ENCODE measurements around the gene PAM. TPM values are rescaled to one million over a fixed set of nuclear protein-coding genes. Genes with fewer than 3 reads are reported as not detected.

The PAM gene
- total and polyA plus RNA-seq, 2 of the 13 experiments (the other 11 are each of a cell fraction or from before 2014, with no cell fraction given) = 20.2 to 79.1 TPM

- DNase-seq (ENCODE audit: low spot score) (no peak), FAIRE-seq (no peak), ATAC-seq (no peak)
- WGBS (ENCODE audit: low lambda C conversion rate) = 62% methylated on average over 1 of the region's 1 CpG
- Histone ChIP-seq H3K27ac (ENCODE audit: extremely low read length, insufficient read depth, low read length) (no peak overlapping the region), H3K4me2 (ENCODE audit: low read depth, low read length) (no peak overlapping the region), H3K9ac (ENCODE audit: insufficient read depth, low read depth, low read length) (no peak overlapping the region), H3K27me3 (ENCODE audit: control insufficient read depth in 1 of 2, insufficient read depth in 2 of 2, low read length in 2 of 2) (no peaks in the 10 kb centered on the region), H3K9me3 (ENCODE audit: low read length) (no peaks in the 10 kb centered on the region), H3K79me2 (ENCODE audit: insufficient read depth, low read length) (no peaks in the 10 kb centered on the region), H2AFZ (ENCODE audit: low read length) (no peak overlapping the region), H3K4me1 (ENCODE audit: insufficient read depth, low read length) (no peaks in the 10 kb centered on the region), H3K4me3 (replicated peaks in 1 of 3; ENCODE audit: insufficient read depth in 1 of 3, low read depth in 2 of 3, low read length in 3 of 3) (no peak overlapping the region), H3K36me3 (replicated peaks in 1 of 2; ENCODE audit: control insufficient read depth in 1 of 2, insufficient read depth in 2 of 2, low read length in 2 of 2) (no peaks in the 10 kb centered on the region), H4K20me1 (ENCODE audit: insufficient read depth, low read length) (no peaks in the 10 kb centered on the region)
- intact Hi-C loops (cut with micrococcal nuclease; ENCODE audit: unreplicated experiment) (no loop called here), in situ Hi-C loops (cut with HindIII; ENCODE audit: extremely low pct_ligation_motif_present, low pct_unique_long_range_greater_than_20kb) (no loop called here)
- BruUV-seq (replicated peaks) = no TSS peak
- POLR2A ChIA-PET = no interaction called here
- TF ChIP-seq DMAP1 (CRISPR knock-in tag; IDR thresholded peaks at IDR 0.05) (no peak), PATZ1 (CRISPR knock-in tag; IDR thresholded peaks at IDR 0.05) (no peak), PRPF4 (IDR thresholded peaks at IDR 0.05; ENCODE audit: low read depth, low read length, poor library complexity, severe bottlenecking) (no peak), FLYWCH1 (CRISPR knock-in tag; IDR thresholded peaks at IDR 0.05) (no peak), MAFG (CRISPR knock-in tag; IDR thresholded peaks at IDR 0.05) (no peak), ZNF891 (CRISPR knock-in tag; IDR thresholded peaks at IDR 0.05) (no peak), CHD4 (IDR thresholded peaks at IDR 0.05; ENCODE audit: borderline replicate concordance, low read length) (no peak), CREB1 (IDR thresholded peaks at IDR 0.05) (no peak), CREB1 (CRISPR knock-in tag; IDR thresholded peaks at IDR 0.05) (no peak), HMG20B (CRISPR knock-in tag; conservative IDR thresholded peaks at IDR 0.05) (no peak), ATF4 (CRISPR knock-in tag; IDR thresholded peaks at IDR 0.05) (no peak), ZFP37 (CRISPR knock-in tag; IDR thresholded peaks at IDR 0.05; ENCODE audit: borderline replicate concordance) (no peak), SYNCRIP (IDR thresholded peaks at IDR 0.05; ENCODE audit: insufficient read depth, low read depth, low read length) (no peak), ZFP90 (CRISPR knock-in tag; IDR thresholded peaks at IDR 0.05; ENCODE audit: borderline replicate concordance) (no peak), ZC3H4 (CRISPR knock-in tag; IDR thresholded peaks at IDR 0.05; ENCODE audit: borderline replicate concordance) (no peak), GZF1 (CRISPR knock-in tag; IDR thresholded peaks at IDR 0.05) (no peak), HBP1 (CRISPR knock-in tag; IDR thresholded peaks at IDR 0.05; ENCODE audit: low read depth) (no peak), ZNF513 (CRISPR knock-in tag; conservative IDR thresholded peaks at IDR 0.05) (no peak)
- CTCF ChIA-PET (ENCODE audit: low intra/inter-chr PET ratio, low total read pairs) = no interaction called here
Measured at GRCh38 chr5:103006921-103007320, 251.8 kb downstream of the PAM start.
